B cell (primary cell): Measurements from ENCODE around the gene ALOX15. TPM values are rescaled to one million over a fixed set of nuclear protein-coding genes. Genes with fewer than 3 reads are reported as not detected.
A peak's percentile ranks its signal among the peaks of the same experiment; 100 is the strongest.
"Not testable (repeated sequence)": the region's sequence is repeated elsewhere in the genome, so short reads cannot be mapped to it uniquely, and the experiment has no call there.

Experiments
- ATAC-seq: fragments of 200-7000 bp; cut with Tn5 transposase; one replicate; pipeline ENCODE4 v1.10.0; 2021; ENCODE audit warnings: low read depth, mild to moderate bottlenecking, moderate number of reproducible peaks, moderate library complexity
- CTCF ChIA-PET: fragments of 350-600 bp; sonication (Branson Sonifier 250); formaldehyde crosslinking; loops from one replicate; lab custom pipeline; 2021; ENCODE audit warnings: antibody characterized with exemption, inconsistent platforms; lab: Charles Lee
- POLR2A ChIA-PET: fragments of 350-600 bp; sonication (Branson Sonifier 250); formaldehyde crosslinking; loops from one replicate; lab custom pipeline; 2021; ENCODE audit warnings: antibody characterized with exemption; lab: Charles Lee
- DNase-seq: peaks from one replicate; pipeline ENCODE4 v3.0.0; 2013
- H2AFZ ChIP-seq: 2 replicates; pipeline ENCODE4 v1.6.1; 2012; ENCODE audit warnings: mild to moderate bottlenecking, low read depth, low read length; ENCODE audit not compliant: insufficient read depth, poor library complexity, severe bottlenecking
- H3K27ac ChIP-seq, 2 donors: 1 replicate in 1 of 2; 2 replicates in 1 of 2; pipeline ENCODE4 v1.5.1; 2012 to 2013; ENCODE audit warnings: low read length in 2 of 2, mild to moderate bottlenecking in 2 of 2, moderate library complexity in 1 of 2
- H3K27me3 ChIP-seq, 4 experiments: fragments of 200-600 bp in 1 of 4; sonication (generic) in 1 of 4; replicated peaks in 1 of 4; 1 replicate in 2 of 4; 2 replicates in 2 of 4; pipeline versions ENCODE4 v1.6.1 to v1.7.0; 2013 to 2016; ENCODE audit warnings: low read length in 3 of 4, mild to moderate bottlenecking in 2 of 4, mixed read lengths in 1 of 4, moderate library complexity in 1 of 4; ENCODE audit not compliant: insufficient read depth in 4 of 4, control insufficient read depth in 3 of 4; ENCODE audit errors: control extremely low read depth in 1 of 4
- H3K36me3 ChIP-seq, 2 experiments: replicated peaks in 1 of 2; 1 replicate in 1 of 2; 2 replicates in 1 of 2; pipeline versions ENCODE4 v1.6.1 to v1.7.1; 2013; ENCODE audit warnings: low read length in 1 of 2; ENCODE audit not compliant: insufficient read depth in 2 of 2, control insufficient read depth in 1 of 2; ENCODE audit errors: control extremely low read depth in 1 of 2, extremely low read depth in 1 of 2
- H3K4me1 ChIP-seq, 2 donors: fragments of 200-600 bp in 1 of 2; sonication (generic) in 1 of 2; 1 replicate in 1 of 2; 2 replicates in 1 of 2; pipeline versions ENCODE4 v1.5.1 to v1.6.1; 2013 to 2017; ENCODE audit warnings: low read length in 2 of 2; ENCODE audit not compliant: control insufficient read depth in 2 of 2, insufficient read depth in 2 of 2
- H3K4me2 ChIP-seq: replicated peaks from 2 replicates; pipeline ENCODE3; 2012; ENCODE audit warnings: mild to moderate bottlenecking, low read depth, low read length; ENCODE audit not compliant: poor library complexity, severe bottlenecking
- H3K4me3 ChIP-seq, 5 experiments: fragments of 200-600 bp in 1 of 5; sonication (generic) in 1 of 5; 1 replicate in 3 of 5; 2 replicates in 2 of 5; pipeline versions ENCODE4 v1.5.1 to v1.7.0; 2011 to 2016; ENCODE audit warnings: low read length in 4 of 5, mild to moderate bottlenecking in 4 of 5, low read depth in 2 of 5, control low read depth in 1 of 5, moderate library complexity in 1 of 5; ENCODE audit not compliant: insufficient read depth in 1 of 5; ENCODE audit errors: control extremely low read depth in 1 of 5, extremely low read depth in 1 of 5
- H3K79me2 ChIP-seq: fragments of 200-600 bp; sonication (generic); one replicate; pipeline ENCODE4 v1.6.0; 2016; ENCODE audit warnings: low read length; ENCODE audit not compliant: control insufficient read depth, insufficient read depth
- H3K9ac ChIP-seq: fragments of 200-600 bp; sonication (generic); 2 replicates; pipeline ENCODE4 v1.6.1; 2017; ENCODE audit warnings: mild to moderate bottlenecking, low read length, moderate library complexity
- H3K9me3 ChIP-seq, 3 donors: one replicate each; pipeline versions ENCODE4 v1.6.1 to v1.7.1; 2013; ENCODE audit warnings: low read length in 2 of 3; ENCODE audit not compliant: control insufficient read depth in 2 of 3, insufficient read depth in 1 of 3; ENCODE audit errors: control extremely low read depth in 1 of 3
- H4K20me1 ChIP-seq: 2 replicates; pipeline ENCODE4 v1.6.0; 2012; ENCODE audit warnings: mild to moderate bottlenecking, low read length; ENCODE audit not compliant: insufficient read depth, control insufficient read depth, poor library complexity, severe bottlenecking
- H3K27ac Mint-ChIP-seq: one replicate; pipeline ENCODE4 v1.8.0; 2021; ENCODE audit warnings: mixed read lengths
- H3K27me3 Mint-ChIP-seq: one replicate; pipeline ENCODE4 v1.8.0; 2021; ENCODE audit warnings: mixed read lengths
- H3K4me1 Mint-ChIP-seq: one replicate; pipeline ENCODE4 v1.8.0; 2021; ENCODE audit warnings: mixed read lengths
- H3K4me3 Mint-ChIP-seq: one replicate; pipeline ENCODE4 v1.8.0; 2021; ENCODE audit warnings: mixed read lengths
- H3K9me3 Mint-ChIP-seq: one replicate; pipeline ENCODE4 v1.8.0; 2022; ENCODE audit warnings: mixed read lengths; ENCODE audit not compliant: insufficient read depth
- CTCF ChIP-seq: fragments of 200-600 bp; IDR thresholded peaks from one replicate; pipeline ENCODE4 v1.8.0; 2022; ENCODE audit warnings: antibody characterized with exemption, mild to moderate bottlenecking
- EZH2 ChIP-seq: IDR thresholded peaks from 2 replicates; pipeline ENCODE4 v1.6.1; 2012; ENCODE audit warnings: borderline replicate concordance, low read depth, mild to moderate bottlenecking, moderate library complexity, low read length; ENCODE audit not compliant: insufficient read depth, poor library complexity, severe bottlenecking
- WGBS: methylation state at CpG from one replicate; pipeline ENCODE4 v1.1.5; 2013; ENCODE audit warnings: missing lambda C conversion rate; ENCODE audit not compliant: insufficient coverage; 5-methylcytosine and 5-hydroxymethylcytosine counted together
- intact Hi-C: fragments of 100-400 bp; cut with micrococcal nuclease; formaldehyde crosslinking; loops from one replicate; pipeline ENCODE4 v1.10.0; 2022
- polyA plus RNA-seq: library from polyadenylated mRNA; depleted of rRNA; stranded (reverse); fragments of >200 nt; gene quantifications from 2 replicates; pipeline ENCODE4 v1.2.3, GENCODE V29; 2012
- total RNA-seq, 2 donors: library from RNA; stranded (reverse); fragments of 120-200 nt in 1 of 2; gene quantifications; 1 replicate in 1 of 2; 2 replicates in 1 of 2; pipeline versions ENCODE4 v1.2.3 to v1.2.4, GENCODE V29; 2013 to 2022

Gene ALOX15
- total and polyA plus RNA-seq, 2 donors (not counting 1 experiment from before 2014, with no cell fraction given): 0.10 TPM; not detected in 1

DNA sequence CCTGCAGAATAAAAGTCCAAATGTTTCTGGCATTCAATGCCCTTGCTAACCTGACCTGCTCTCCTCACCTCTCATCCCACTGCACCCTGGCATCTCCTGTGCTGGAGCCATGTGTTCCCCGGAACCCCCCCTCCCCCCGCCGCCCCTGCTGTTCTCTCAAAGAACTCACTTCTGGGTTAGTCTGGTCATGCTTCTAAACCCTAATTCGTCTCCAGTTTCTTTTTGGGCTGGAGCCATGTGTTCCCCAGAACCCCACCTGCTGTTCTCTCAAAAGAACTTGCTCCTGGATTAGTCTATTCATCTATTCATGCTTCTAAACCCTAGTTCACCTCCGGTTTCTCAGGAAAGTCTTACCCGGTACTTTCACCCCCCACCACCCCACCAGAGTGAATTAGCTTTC, 808 bp upstream of the ALOX15 start:
- H3K79me2 ChIP-seq: no peaks in the 10 kb centered on the region
- H3K27me3 Mint-ChIP-seq: peaks cover 50% of the 10 kb centered on the region
- CTCF ChIA-PET: no interaction called here
- H4K20me1 ChIP-seq: no peaks in the 10 kb centered on the region
- peaks cover 0 to 55% (median 19%) of the 10 kb centered on the region in 4 experiments for H3K27me3 ChIP-seq
- peaks cover 21 to 25% of the 10 kb centered on the region in 2 donors for H3K4me1 ChIP-seq
- 29% methylated on average over 1 of the region's 6 CpGs for WGBS
- no peak overlapping the region for H3K4me3 ChIP-seq
- H3K9me3 Mint-ChIP-seq: no peaks in the 10 kb centered on the region
- H3K9me3 ChIP-seq: peaks cover 0 to 17% (median 0%) of the 10 kb centered on the region in 3 donors
- ATAC-seq (no peak), DNase-seq (no peak)
- no peak overlapping the region for H3K4me3 Mint-ChIP-seq
- no peak overlapping the region for H3K27ac ChIP-seq
- no peak overlapping the region for H2AFZ ChIP-seq
- H3K9ac ChIP-seq: no peak overlapping the region
- H3K4me1 Mint-ChIP-seq: peaks cover 19% of the 10 kb centered on the region
- POLR2A ChIA-PET: interaction anchor here (0.7 kb wide), 1 partner anchor 162 kb away, joined by 5 read pairs; no protein-coding TSS in a partner anchor
- H3K36me3 ChIP-seq: no peaks in the 10 kb centered on the region
- no peak overlapping the region for H3K27ac Mint-ChIP-seq
- intact Hi-C loops: no loop called here
- no peak overlapping the region for H3K4me2 ChIP-seq
- no peak for TF ChIP-seq CTCF
- no peak for TF ChIP-seq EZH2

GRCh38 chr17:4640569-4641188, 799 bp downstream of the ALOX15 start:
- H3K4me2 ChIP-seq, H3K27ac Mint-ChIP-seq, H4K20me1 ChIP-seq, H3K9me3 Mint-ChIP-seq, DNase-seq, H3K4me3 ChIP-seq, H3K9ac ChIP-seq, CTCF ChIA-PET, H2AFZ ChIP-seq, H3K36me3 ChIP-seq, ATAC-seq, intact Hi-C loops, H3K4me3 Mint-ChIP-seq, H3K27ac ChIP-seq, H3K79me2 ChIP-seq, POLR2A ChIA-PET: not testable (repeated sequence)
- Histone ChIP-seq H3K4me1 (peaks cover 37 to 41% of the 10 kb centered on the region in 2 donors), H3K9me3 (peaks cover 0 to 14% (median 0%) of the 10 kb centered on the region in 3 donors), H3K27me3 (peaks cover 0 to 54% (median 18%) of the 10 kb centered on the region in 4 experiments)
- Mint-ChIP-seq H3K4me1 (peaks cover 35% of the 10 kb centered on the region), H3K27me3 (peaks cover 47% of the 10 kb centered on the region)
- 2% methylated on average over 10 of the region's 39 CpGs for WGBS

- Mint-ChIP-seq H3K27ac (peak overlapping the region; percentile 75), H3K27me3 (peaks cover 37% of the 10 kb centered on the region), H3K4me3 (peak overlapping the region; percentile 83), H3K4me1 (peaks cover 44% of the 10 kb centered on the region)
- 7% methylated on average over 21 of the region's 56 CpGs for WGBS
- H3K9me3 ChIP-seq: peaks cover 0 to 12% (median 0%) of the 10 kb centered on the region in 3 donors
- H4K20me1 ChIP-seq, POLR2A ChIA-PET, H3K79me2 ChIP-seq, H3K27ac ChIP-seq, intact Hi-C loops, H3K9me3 Mint-ChIP-seq, H3K36me3 ChIP-seq: not testable (repeated sequence)
- H3K4me3 ChIP-seq: peak overlapping the region in 4 of 5 experiments; percentile 28 to 37 (median 36)
- H3K4me1 ChIP-seq: peaks cover 44 to 50% of the 10 kb centered on the region in 2 donors
- DNase-seq: peak; percentile 59
- CTCF ChIA-PET: interaction anchor here (0.7 kb wide), 1 partner anchor 151 kb away, joined by 3 read pairs; no protein-coding TSS in a partner anchor
- H3K27me3 ChIP-seq: peaks cover 0 to 45% (median 14%) of the 10 kb centered on the region in 4 experiments
- peak; percentile 53 for ATAC-seq
- peak overlapping the region; percentile 26 for H3K9ac ChIP-seq
- H2AFZ ChIP-seq: peak overlapping the region; percentile 58
- H3K4me2 ChIP-seq: peak overlapping the region; percentile 76
Measured at GRCh38 chr17:4639301-4640059, 2.0 kb downstream of the ALOX15 start.
